HuH-7.5 (cell line): ENCODE data around the gene SUPT6H.

Experiments used
- DNase-seq: peaks from one replicate; pipeline ENCODE4 v3.0.0; 2011; ENCODE audit warnings: low spot score

SUPT6H gene

GRCh38 chr17:28737770-28738679, 76.0 kb downstream of the SUPT6H start:
- no peak for DNase-seq

GRCh38 chr17:28738680-28739384, 76.8 kb downstream of the SUPT6H start:
- DNase-seq: no peak

GRCh38 chr17:28740406-28741357, 78.7 kb downstream of the SUPT6H start:
- DNase-seq: no peak

- DNase-seq: no peak
These were observed 79.6 kb downstream of the SUPT6H start for GRCh38 chr17:28741358-28742349.

- DNase-seq: peak; percentile 90
These were observed 81.5 kb downstream of the SUPT6H start, which contains the start of gene TRAF4 for GRCh38 chr17:28743243-28744103. TSS of gene TRAF4 (plus strand) at chr17:28744011. CDS start at chr17:28744113, 102 bp downstream.

GRCh38 chr17:28744104-28744971, 82.3 kb downstream of the SUPT6H start:
- peak; percentile 73 for DNase-seq

- peak; percentile 58 for DNase-seq
These were observed 83.2 kb downstream of the SUPT6H start for GRCh38 chr17:28744972-28745785.

- no peak for DNase-seq
These were observed 83.9 kb downstream of the SUPT6H start for GRCh38 chr17:28745786-28746411.

- DNase-seq: no peak
These were observed 84.6 kb downstream of the SUPT6H start for GRCh38 chr17:28746611-28747050.

GRCh38 chr17:28747051-28747691, 85.2 kb downstream of the SUPT6H start:
- DNase-seq: no peak

- DNase-seq: no peak
These were observed 86.1 kb downstream of the SUPT6H start for GRCh38 chr17:28747801-28748750.

GRCh38 chr17:28748852-28749515, 87.0 kb downstream of the SUPT6H start:
- DNase-seq: no peak

- no peak for DNase-seq
These were observed 87.6 kb downstream of the SUPT6H start for GRCh38 chr17:28749516-28750177.
